ENCODE measurements around the gene TBC1D22A. TPM values are rescaled to one million over a fixed set of nuclear protein-coding genes. Genes with fewer than 3 reads are reported as not detected.

The TBC1D22A gene
- polyA plus RNA-seq, 1 donor from 2014 or later = 9.3 TPM

- H3K36me3 ChIP-seq (ENCODE audit: insufficient read depth, low read length) = no peaks in the 10 kb centered on the region
- H3K27me3 ChIP-seq (ENCODE audit: insufficient read depth, low read depth, low read length) = no peaks in the 10 kb centered on the region
- no peak overlapping the region for H3K4me2 ChIP-seq (ENCODE audit: low read length)
- H4K20me1 ChIP-seq (ENCODE audit: insufficient read depth) = no peaks in the 10 kb centered on the region
- TF ChIP-seq TAF1 (IDR thresholded peaks at IDR 0.05; ENCODE audit: low read depth) = no peak
- no peak for TF ChIP-seq RAD21 (conservative IDR thresholded peaks at IDR 0.05)
- no peak for TF ChIP-seq EZH2 (IDR thresholded peaks at IDR 0.05; ENCODE audit: borderline replicate concordance, insufficient read depth, low read length, poor library complexity, severe bottlenecking)
- no peak for TF ChIP-seq MXI1 (conservative IDR thresholded peaks at IDR 0.05; ENCODE audit: poor library complexity, severe bottlenecking)
- TF ChIP-seq POLR2AphosphoS5 (IDR thresholded peaks at IDR 0.05) = no peak
- H3K79me2 ChIP-seq (replicated peaks; ENCODE audit: insufficient read depth, low read length) = peaks cover 17% of the 10 kb centered on the region
- H3K9me3 ChIP-seq (ENCODE audit: low read length) = no peaks in the 10 kb centered on the region
- H3F3A ChIP-seq (ENCODE audit: insufficient read depth, low read length, poor library complexity, severe bottlenecking) = no peaks in the 10 kb centered on the region
- H3K9me2 ChIP-seq (ENCODE audit: insufficient read depth, low read length) = no peaks in the 10 kb centered on the region
- H3K4me3 ChIP-seq (ENCODE audit: low read length) = no peak overlapping the region
- H3K9ac ChIP-seq (ENCODE audit: low read length) = no peak overlapping the region
- H2AFZ ChIP-seq (ENCODE audit: low read depth, low read length) = no peak overlapping the region
- no peak overlapping the region for H3K27ac ChIP-seq (ENCODE audit: low read length)
Measured at GRCh38 chr22:46726066-46726985, 36.1 kb upstream of the TBC1D22A start.

GRCh38 chr22:46726986-46727317, 35.5 kb upstream of the TBC1D22A start:
- TF ChIP-seq RAD21 (conservative IDR thresholded peaks at IDR 0.05) = no peak
- TF ChIP-seq POLR2AphosphoS5 (IDR thresholded peaks at IDR 0.05) = no peak
- TF ChIP-seq, protein P1, sequence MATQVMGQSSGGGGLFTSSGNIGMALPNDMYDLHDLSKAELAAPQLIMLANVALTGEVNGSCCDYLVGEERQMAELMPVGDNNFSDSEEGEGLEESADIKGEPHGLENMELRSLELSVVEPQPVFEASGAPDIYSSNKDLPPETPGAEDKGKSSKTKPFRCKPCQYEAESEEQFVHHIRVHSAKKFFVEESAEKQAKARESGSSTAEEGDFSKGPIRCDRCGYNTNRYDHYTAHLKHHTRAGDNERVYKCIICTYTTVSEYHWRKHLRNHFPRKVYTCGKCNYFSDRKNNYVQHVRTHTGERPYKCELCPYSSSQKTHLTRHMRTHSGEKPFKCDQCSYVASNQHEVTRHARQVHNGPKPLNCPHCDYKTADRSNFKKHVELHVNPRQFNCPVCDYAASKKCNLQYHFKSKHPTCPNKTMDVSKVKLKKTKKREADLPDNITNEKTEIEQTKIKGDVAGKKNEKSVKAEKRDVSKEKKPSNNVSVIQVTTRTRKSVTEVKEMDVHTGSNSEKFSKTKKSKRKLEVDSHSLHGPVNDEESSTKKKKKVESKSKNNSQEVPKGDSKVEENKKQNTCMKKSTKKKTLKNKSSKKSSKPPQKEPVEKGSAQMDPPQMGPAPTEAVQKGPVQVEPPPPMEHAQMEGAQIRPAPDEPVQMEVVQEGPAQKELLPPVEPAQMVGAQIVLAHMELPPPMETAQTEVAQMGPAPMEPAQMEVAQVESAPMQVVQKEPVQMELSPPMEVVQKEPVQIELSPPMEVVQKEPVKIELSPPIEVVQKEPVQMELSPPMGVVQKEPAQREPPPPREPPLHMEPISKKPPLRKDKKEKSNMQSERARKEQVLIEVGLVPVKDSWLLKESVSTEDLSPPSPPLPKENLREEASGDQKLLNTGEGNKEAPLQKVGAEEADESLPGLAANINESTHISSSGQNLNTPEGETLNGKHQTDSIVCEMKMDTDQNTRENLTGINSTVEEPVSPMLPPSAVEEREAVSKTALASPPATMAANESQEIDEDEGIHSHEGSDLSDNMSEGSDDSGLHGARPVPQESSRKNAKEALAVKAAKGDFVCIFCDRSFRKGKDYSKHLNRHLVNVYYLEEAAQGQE (IDR thresholded peaks at IDR 0.05; ENCODE audit: borderline replicate concordance) = no peak
- TF ChIP-seq EP300 (conservative IDR thresholded peaks at IDR 0.05; ENCODE audit: poor library complexity, severe bottlenecking) = no peak
- no peak for TF ChIP-seq SMC3 (conservative IDR thresholded peaks at IDR 0.05; ENCODE audit: poor library complexity)
- TF ChIP-seq, protein P2, sequence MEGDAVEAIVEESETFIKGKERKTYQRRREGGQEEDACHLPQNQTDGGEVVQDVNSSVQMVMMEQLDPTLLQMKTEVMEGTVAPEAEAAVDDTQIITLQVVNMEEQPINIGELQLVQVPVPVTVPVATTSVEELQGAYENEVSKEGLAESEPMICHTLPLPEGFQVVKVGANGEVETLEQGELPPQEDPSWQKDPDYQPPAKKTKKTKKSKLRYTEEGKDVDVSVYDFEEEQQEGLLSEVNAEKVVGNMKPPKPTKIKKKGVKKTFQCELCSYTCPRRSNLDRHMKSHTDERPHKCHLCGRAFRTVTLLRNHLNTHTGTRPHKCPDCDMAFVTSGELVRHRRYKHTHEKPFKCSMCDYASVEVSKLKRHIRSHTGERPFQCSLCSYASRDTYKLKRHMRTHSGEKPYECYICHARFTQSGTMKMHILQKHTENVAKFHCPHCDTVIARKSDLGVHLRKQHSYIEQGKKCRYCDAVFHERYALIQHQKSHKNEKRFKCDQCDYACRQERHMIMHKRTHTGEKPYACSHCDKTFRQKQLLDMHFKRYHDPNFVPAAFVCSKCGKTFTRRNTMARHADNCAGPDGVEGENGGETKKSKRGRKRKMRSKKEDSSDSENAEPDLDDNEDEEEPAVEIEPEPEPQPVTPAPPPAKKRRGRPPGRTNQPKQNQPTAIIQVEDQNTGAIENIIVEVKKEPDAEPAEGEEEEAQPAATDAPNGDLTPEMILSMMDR (IDR thresholded peaks at IDR 0.05; ENCODE audit: poor library complexity, severe bottlenecking) = no peak
- no peak for TF ChIP-seq EZH2 (IDR thresholded peaks at IDR 0.05; ENCODE audit: borderline replicate concordance, insufficient read depth, low read length, poor library complexity, severe bottlenecking)
- no peak for TF ChIP-seq TAF1 (IDR thresholded peaks at IDR 0.05; ENCODE audit: low read depth)
- TF ChIP-seq MXI1 (conservative IDR thresholded peaks at IDR 0.05; ENCODE audit: poor library complexity, severe bottlenecking) = no peak
- H3K4me3 ChIP-seq (ENCODE audit: low read length) = no peak overlapping the region
- no peaks in the 10 kb centered on the region for H4K20me1 ChIP-seq (ENCODE audit: insufficient read depth)
- no peaks in the 10 kb centered on the region for H3K9me3 ChIP-seq (ENCODE audit: low read length)
- no peak overlapping the region for H3K4me2 ChIP-seq (ENCODE audit: low read length)
- no peak overlapping the region for H2AFZ ChIP-seq (ENCODE audit: low read depth, low read length)
- H3K27me3 ChIP-seq (ENCODE audit: insufficient read depth, low read depth, low read length) = no peaks in the 10 kb centered on the region
- H3K9me2 ChIP-seq (ENCODE audit: insufficient read depth, low read length) = no peaks in the 10 kb centered on the region
- H3K27ac ChIP-seq (ENCODE audit: low read length) = no peak overlapping the region
- H3K9ac ChIP-seq (ENCODE audit: low read length) = no peak overlapping the region
- H3K36me3 ChIP-seq (ENCODE audit: insufficient read depth, low read length) = no peaks in the 10 kb centered on the region
- peaks cover 17% of the 10 kb centered on the region for H3K79me2 ChIP-seq (replicated peaks; ENCODE audit: insufficient read depth, low read length)
- H3F3A ChIP-seq (ENCODE audit: insufficient read depth, low read length, poor library complexity, severe bottlenecking) = no peaks in the 10 kb centered on the region
